ENCODE data around the gene ERICH4. TPM values are rescaled to one million over a fixed set of nuclear protein-coding genes. Genes with fewer than 3 reads are reported as not detected.

The ERICH4 gene
- total and polyA plus RNA-seq, 2 donors (not counting 1 experiment from before 2014, with no cell fraction given): not detected

DNA sequence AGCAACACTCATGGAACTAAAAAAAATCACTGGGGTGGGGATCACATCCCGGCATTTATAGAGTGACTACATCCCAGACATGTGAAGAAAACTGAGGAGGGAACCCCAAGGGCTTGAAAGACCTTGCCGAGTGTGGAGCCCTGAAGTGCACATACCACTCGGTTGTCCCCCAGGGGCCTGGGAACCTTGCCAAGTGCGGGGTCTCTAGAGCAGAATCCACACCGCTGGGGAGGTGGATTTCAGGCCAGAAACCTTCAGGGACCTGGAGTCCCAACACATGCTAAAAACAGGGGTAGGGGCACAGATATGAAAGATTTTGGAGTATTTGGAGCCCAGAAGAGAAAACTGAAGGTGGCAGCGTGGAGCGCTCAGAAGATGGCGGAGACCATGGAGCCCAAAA, 35.2 kb downstream of the ERICH4 start:
- peaks cover 0 to 6% (median 0%) of the 10 kb centered on the region in 3 donors for H3K9me3 ChIP-seq (ENCODE audit: control extremely low read depth in 1 of 3, control insufficient read depth in 2 of 3, insufficient read depth in 1 of 3, low read length in 2 of 3)
- peaks cover 17% of the 10 kb centered on the region for H3K27me3 Mint-ChIP-seq
- H3K4me1 Mint-ChIP-seq: peaks cover 13% of the 10 kb centered on the region

DNA sequence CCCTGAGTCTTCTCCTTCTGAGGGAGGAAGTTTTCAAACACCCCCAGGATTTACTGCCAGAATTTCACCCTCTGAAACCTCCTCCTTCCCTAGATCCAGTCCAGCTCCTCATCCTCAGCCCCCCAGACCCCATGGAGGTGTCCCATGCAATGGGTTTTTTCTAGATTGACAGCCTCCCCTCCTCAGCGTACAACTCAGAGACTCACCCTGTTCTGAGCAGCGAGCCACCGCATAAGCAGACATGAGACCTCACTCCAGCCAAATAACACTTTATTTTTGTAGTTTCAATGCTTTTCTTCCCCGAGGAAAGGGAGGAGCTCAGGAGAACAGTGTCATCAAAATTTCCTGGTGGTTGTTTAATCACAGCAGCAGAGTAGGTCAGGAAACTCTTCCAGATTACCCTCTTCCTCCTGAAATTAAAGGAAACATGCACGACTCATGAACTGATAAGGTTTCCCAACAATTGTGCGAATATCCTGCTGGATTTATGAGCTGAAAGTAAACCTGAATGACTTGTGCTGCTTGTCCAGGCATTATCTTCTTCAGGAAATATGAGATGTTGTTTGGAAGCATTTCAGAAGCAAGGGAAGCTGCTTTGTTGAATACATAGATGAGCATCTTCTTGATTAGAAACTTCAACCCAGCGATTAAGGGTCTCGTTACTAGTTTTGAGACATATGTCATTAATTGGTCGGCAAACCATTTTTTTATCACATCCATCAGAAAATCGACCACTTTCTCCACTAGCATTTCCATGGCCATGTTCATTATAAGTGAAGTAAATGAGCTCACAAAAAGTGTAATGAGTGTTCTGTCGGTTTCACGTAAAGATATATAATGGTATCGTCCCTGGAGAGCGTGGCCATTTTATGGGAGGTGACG, 36.2 kb downstream of the ERICH4 start:
- H3K4me2 ChIP-seq (replicated peaks; ENCODE audit: low read depth, low read length, poor library complexity, severe bottlenecking): no peak overlapping the region
- H2AFZ ChIP-seq (ENCODE audit: insufficient read depth, low read depth, low read length, poor library complexity, severe bottlenecking): no peak overlapping the region
- H3K27me3 Mint-ChIP-seq: peaks cover 19% of the 10 kb centered on the region
- H3K27me3 ChIP-seq (replicated peaks in 1 of 4; ENCODE audit: control extremely low read depth in 1 of 4, control insufficient read depth in 3 of 4, insufficient read depth in 4 of 4, low read length in 3 of 4): peaks cover 0 to 13% (median 0%) of the 10 kb centered on the region in 4 experiments
- WGBS (ENCODE audit: insufficient coverage): 74% methylated on average over 8 of the region's 15 CpGs
- H3K4me1 ChIP-seq (ENCODE audit: control insufficient read depth in 2 of 2, insufficient read depth in 2 of 2, low read length in 2 of 2): peaks cover 10 to 11% of the 10 kb centered on the region in 2 donors
- no peaks in the 10 kb centered on the region for H3K9me3 Mint-ChIP-seq (ENCODE audit: insufficient read depth)
- H3K27ac Mint-ChIP-seq: no peak overlapping the region
- ATAC-seq (ENCODE audit: low read depth) (no peak), DNase-seq (no peak)
- H3K4me1 Mint-ChIP-seq: peaks cover 13% of the 10 kb centered on the region
- peaks cover 0 to 6% (median 0%) of the 10 kb centered on the region in 3 donors for H3K9me3 ChIP-seq (ENCODE audit: control extremely low read depth in 1 of 3, control insufficient read depth in 2 of 3, insufficient read depth in 1 of 3, low read length in 2 of 3)
- H3K36me3 ChIP-seq (replicated peaks in 1 of 2; ENCODE audit: control extremely low read depth in 1 of 2, control insufficient read depth in 1 of 2, extremely low read depth in 1 of 2, insufficient read depth in 2 of 2, low read length in 1 of 2): no peaks in the 10 kb centered on the region
- H3K79me2 ChIP-seq (ENCODE audit: control insufficient read depth, insufficient read depth, low read length): no peaks in the 10 kb centered on the region
- no peaks in the 10 kb centered on the region for H4K20me1 ChIP-seq (ENCODE audit: control insufficient read depth, insufficient read depth, low read length, poor library complexity, severe bottlenecking)
- no peak for TF ChIP-seq EZH2 (IDR thresholded peaks at IDR 0.05; ENCODE audit: borderline replicate concordance, insufficient read depth, low read depth, low read length, poor library complexity, severe bottlenecking)
- H3K27ac ChIP-seq (ENCODE audit: low read length in 2 of 2): no peak overlapping the region
- intact Hi-C loops (cut with micrococcal nuclease): no loop called here
- H3K4me3 Mint-ChIP-seq: no peak overlapping the region
- ChIA-PET POLR2A (no interaction called here), CTCF (no interaction called here)
- H3K4me3 ChIP-seq (ENCODE audit: control extremely low read depth in 1 of 5, extremely low read depth in 1 of 5, insufficient read depth in 1 of 5, low read depth in 2 of 5, low read length in 4 of 5): no peak overlapping the region
- no peak overlapping the region for H3K9ac ChIP-seq (ENCODE audit: low read length)

More for the DNA sequence above, 35.2 kb downstream of the ERICH4 start:
- no peak for ATAC-seq (ENCODE audit: low read depth)
- no peak for DNase-seq
- TF ChIP-seq EZH2 (IDR thresholded peaks at IDR 0.05; ENCODE audit: borderline replicate concordance, insufficient read depth, low read depth, low read length, poor library complexity, severe bottlenecking): no peak
- TF ChIP-seq, protein P1, sequence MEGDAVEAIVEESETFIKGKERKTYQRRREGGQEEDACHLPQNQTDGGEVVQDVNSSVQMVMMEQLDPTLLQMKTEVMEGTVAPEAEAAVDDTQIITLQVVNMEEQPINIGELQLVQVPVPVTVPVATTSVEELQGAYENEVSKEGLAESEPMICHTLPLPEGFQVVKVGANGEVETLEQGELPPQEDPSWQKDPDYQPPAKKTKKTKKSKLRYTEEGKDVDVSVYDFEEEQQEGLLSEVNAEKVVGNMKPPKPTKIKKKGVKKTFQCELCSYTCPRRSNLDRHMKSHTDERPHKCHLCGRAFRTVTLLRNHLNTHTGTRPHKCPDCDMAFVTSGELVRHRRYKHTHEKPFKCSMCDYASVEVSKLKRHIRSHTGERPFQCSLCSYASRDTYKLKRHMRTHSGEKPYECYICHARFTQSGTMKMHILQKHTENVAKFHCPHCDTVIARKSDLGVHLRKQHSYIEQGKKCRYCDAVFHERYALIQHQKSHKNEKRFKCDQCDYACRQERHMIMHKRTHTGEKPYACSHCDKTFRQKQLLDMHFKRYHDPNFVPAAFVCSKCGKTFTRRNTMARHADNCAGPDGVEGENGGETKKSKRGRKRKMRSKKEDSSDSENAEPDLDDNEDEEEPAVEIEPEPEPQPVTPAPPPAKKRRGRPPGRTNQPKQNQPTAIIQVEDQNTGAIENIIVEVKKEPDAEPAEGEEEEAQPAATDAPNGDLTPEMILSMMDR (IDR thresholded peaks at IDR 0.05): no peak
- Mint-ChIP-seq H3K27ac (no peak overlapping the region), H3K9me3 (ENCODE audit: insufficient read depth) (no peaks in the 10 kb centered on the region), H3K4me3 (no peak overlapping the region)
- CTCF ChIA-PET: no interaction called here
- Histone ChIP-seq H4K20me1 (ENCODE audit: control insufficient read depth, insufficient read depth, low read length, poor library complexity, severe bottlenecking) (no peaks in the 10 kb centered on the region), H3K79me2 (ENCODE audit: control insufficient read depth, insufficient read depth, low read length) (no peaks in the 10 kb centered on the region), H3K4me3 (ENCODE audit: control extremely low read depth in 1 of 5, extremely low read depth in 1 of 5, insufficient read depth in 1 of 5, low read depth in 2 of 5, low read length in 4 of 5) (no peak overlapping the region), H2AFZ (ENCODE audit: insufficient read depth, low read depth, low read length, poor library complexity, severe bottlenecking) (no peak overlapping the region), H3K4me1 (ENCODE audit: control insufficient read depth in 2 of 2, insufficient read depth in 2 of 2, low read length in 2 of 2) (peaks cover 10 to 11% of the 10 kb centered on the region in 2 donors), H3K27me3 (replicated peaks in 1 of 4; ENCODE audit: control extremely low read depth in 1 of 4, control insufficient read depth in 3 of 4, insufficient read depth in 4 of 4, low read length in 3 of 4) (peaks cover 0 to 15% (median 1%) of the 10 kb centered on the region in 4 experiments), H3K36me3 (replicated peaks in 1 of 2; ENCODE audit: control extremely low read depth in 1 of 2, control insufficient read depth in 1 of 2, extremely low read depth in 1 of 2, insufficient read depth in 2 of 2, low read length in 1 of 2) (no peaks in the 10 kb centered on the region), H3K27ac (ENCODE audit: low read length in 2 of 2) (no peak overlapping the region), H3K9ac (ENCODE audit: low read length) (no peak overlapping the region), H3K4me2 (replicated peaks; ENCODE audit: low read depth, low read length, poor library complexity, severe bottlenecking) (no peak overlapping the region)
- intact Hi-C loops (cut with micrococcal nuclease): no loop called here
- 85% methylated on average over 8 of the region's 8 CpGs for WGBS (ENCODE audit: insufficient coverage)
- POLR2A ChIA-PET: no interaction called here

Data from B cell (primary cell).